Muscle of leg (tissue), 11 donors: Measurements from ENCODE around the gene SIDT2. TPM values are rescaled to one million over a fixed set of nuclear protein-coding genes. Genes with fewer than 3 reads are reported as not detected.

ENCODE experiments used
- DNase-seq: peaks from one replicate; pipeline ENCODE4 v3.0.0; 2013
- H3K27ac ChIP-seq: one replicate; pipeline ENCODE4 v1.5.1; 2013; ENCODE audit warnings: mild to moderate bottlenecking, low read length, control low read depth
- H3K27me3 ChIP-seq: one replicate; pipeline ENCODE4 v1.6.1; 2013; ENCODE audit warnings: low read length; ENCODE audit not compliant: control insufficient read depth, insufficient read depth
- H3K36me3 ChIP-seq: one replicate; pipeline ENCODE4 v1.6.1; 2013; ENCODE audit warnings: low read length; ENCODE audit not compliant: control insufficient read depth, insufficient read depth
- H3K4me1 ChIP-seq: one replicate; pipeline ENCODE4 v1.6.1; 2013; ENCODE audit warnings: low read length; ENCODE audit not compliant: control insufficient read depth, insufficient read depth
- H3K4me3 ChIP-seq: one replicate; pipeline ENCODE4 v1.5.1; 2013; ENCODE audit warnings: low read length, control low read depth
- H3K9me3 ChIP-seq: replicated peaks from 2 replicates; pipeline ENCODE4 v1.6.1; 2013; ENCODE audit warnings: low read depth, low read length; ENCODE audit not compliant: control insufficient read depth
- WGBS: methylation state at CpG from one replicate; pipeline ENCODE4 v1.1.5; 2013; ENCODE audit warnings: missing lambda C conversion rate; ENCODE audit not compliant: insufficient coverage; 5-methylcytosine and 5-hydroxymethylcytosine counted together
- polyA plus RNA-seq, 8 donors: library from polyadenylated mRNA; unstranded; fragments of 120-200 nt; gene quantifications; one replicate each; pipeline versions ENCODE4 v1.2.1 to v1.2.3, GENCODE V29; 2013; ENCODE audit warnings: inconsistent platforms in 1 of 8, low replicate concordance in 1 of 8; ENCODE audit not compliant: insufficient read length in 8 of 8, insufficient read depth in 1 of 8
- total RNA-seq: library from RNA; stranded (reverse); fragments of 120-200 nt; gene quantifications from one replicate; pipeline ENCODE4 v1.2.4, GENCODE V29; 2013

Gene SIDT2
- total and polyA plus RNA-seq, 9 donors, result 14.8 to 39.3 (median 27.8) TPM

GRCh38 chr11:117170210-117170609, 8.3 kb upstream of the SIDT2 start:
- peaks cover 22% of the 10 kb centered on the region for H3K36me3 ChIP-seq
- no CpG with 5 or more reads among the region's 9 CpGs for WGBS
- H3K4me3 ChIP-seq, result no peak overlapping the region
- no peaks in the 10 kb centered on the region for H3K27me3 ChIP-seq
- no peaks in the 10 kb centered on the region for H3K9me3 ChIP-seq
- no peak for DNase-seq
- peaks cover 5% of the 10 kb centered on the region for H3K4me1 ChIP-seq
- H3K27ac ChIP-seq, result no peak overlapping the region

GRCh38 chr11:117171007-117171403, 7.5 kb upstream of the SIDT2 start:
- H3K27ac ChIP-seq, result no peak overlapping the region
- no peak for DNase-seq
- peaks cover 5% of the 10 kb centered on the region for H3K4me1 ChIP-seq

GRCh38 chr11:117171404-117172061, 7.0 kb upstream of the SIDT2 start:
- DNase-seq, result peak; percentile 25
- H3K4me3 ChIP-seq, result no peak overlapping the region
- peaks cover 12% of the 10 kb centered on the region for H3K36me3 ChIP-seq
- H3K4me1 ChIP-seq, result peaks cover 5% of the 10 kb centered on the region
- WGBS, result no CpG with 5 or more reads among the region's 14 CpGs
- H3K9me3 ChIP-seq, result no peaks in the 10 kb centered on the region
- H3K27ac ChIP-seq, result no peak overlapping the region
- H3K27me3 ChIP-seq, result no peaks in the 10 kb centered on the region

More at GRCh38 chr11:117171007-117171403, 7.5 kb upstream of the SIDT2 start:
- WGBS, result no CpG with 5 or more reads among the region's 2 CpGs
- Histone ChIP-seq H3K9me3 (no peaks in the 10 kb centered on the region), H3K36me3 (peaks cover 14% of the 10 kb centered on the region), H3K4me3 (no peak overlapping the region), H3K27me3 (no peaks in the 10 kb centered on the region)

GRCh38 chr11:117172724-117173421, 5.7 kb upstream of the SIDT2 start:
- Histone ChIP-seq H3K4me3 (no peak overlapping the region), H3K4me1 (peaks cover 5% of the 10 kb centered on the region), H3K36me3 (peaks cover 7% of the 10 kb centered on the region), H3K9me3 (no peaks in the 10 kb centered on the region), H3K27ac (no peak overlapping the region), H3K27me3 (no peaks in the 10 kb centered on the region)
- 87% methylated on average over 10 of the region's 14 CpGs for WGBS
- peak; percentile 29 for DNase-seq

GRCh38 chr11:117175104-117175503, 3.4 kb upstream of the SIDT2 start:
- H3K36me3 ChIP-seq, result peaks cover 5% of the 10 kb centered on the region
- peak; percentile 3 for DNase-seq
- H3K27me3 ChIP-seq, result no peaks in the 10 kb centered on the region
- no peaks in the 10 kb centered on the region for H3K9me3 ChIP-seq
- H3K4me3 ChIP-seq, result no peak overlapping the region
- WGBS, result 61% methylated on average over 6 of the region's 7 CpGs
- no peak overlapping the region for H3K27ac ChIP-seq
- H3K4me1 ChIP-seq, result peaks cover 17% of the 10 kb centered on the region

GRCh38 chr11:117175781-117176180, 2.8 kb upstream of the SIDT2 start:
- H3K9me3 ChIP-seq, result no peaks in the 10 kb centered on the region
- DNase-seq, result peak; percentile 2
- H3K4me1 ChIP-seq, result peaks cover 24% of the 10 kb centered on the region
- peaks cover 5% of the 10 kb centered on the region for H3K36me3 ChIP-seq
- 75% methylated on average over 5 of the region's 5 CpGs for WGBS
- H3K27me3 ChIP-seq, result no peaks in the 10 kb centered on the region
- H3K27ac ChIP-seq, result no peak overlapping the region
- no peak overlapping the region for H3K4me3 ChIP-seq

GRCh38 chr11:117176186-117176585, 2.4 kb upstream of the SIDT2 start:
- no peaks in the 10 kb centered on the region for H3K9me3 ChIP-seq
- H3K4me1 ChIP-seq, result peaks cover 28% of the 10 kb centered on the region
- peak; percentile 7 for DNase-seq
- no peaks in the 10 kb centered on the region for H3K27me3 ChIP-seq
- H3K4me3 ChIP-seq, result no peak overlapping the region
- H3K36me3 ChIP-seq, result peaks cover 2% of the 10 kb centered on the region
- no peak overlapping the region for H3K27ac ChIP-seq
- WGBS, result no CpG with 5 or more reads among the region's 1 CpG

GRCh38 chr11:117177534-117178209, 871 bp upstream of the SIDT2 start:
- Histone ChIP-seq H3K4me1 (peaks cover 32% of the 10 kb centered on the region), H3K36me3 (peaks cover 15% of the 10 kb centered on the region), H3K4me3 (peak overlapping the region; percentile 84), H3K9me3 (no peaks in the 10 kb centered on the region), H3K27me3 (no peaks in the 10 kb centered on the region), H3K27ac (peak overlapping the region; percentile 89)
- WGBS, result 94% methylated on average over 2 of the region's 10 CpGs
- peak; percentile 1 for DNase-seq

- DNase-seq, result peak; percentile 65
- Histone ChIP-seq H3K9me3 (no peaks in the 10 kb centered on the region), H3K27ac (peak overlapping the region; percentile 89), H3K36me3 (peaks cover 21% of the 10 kb centered on the region), H3K4me3 (peak overlapping the region; percentile 84), H3K27me3 (no peaks in the 10 kb centered on the region), H3K4me1 (peaks cover 27% of the 10 kb centered on the region)
- WGBS, result under 1% methylated on average over 26 of the region's 39 CpGs
These were observed 781 bp downstream of the SIDT2 start for GRCh38 chr11:117179048-117179999.
